Peyer's patch (tissue), 4 donors: ENCODE data around the gene AGPS.

Source experiments
- CTCF ChIP-seq, 6 experiments: fragments of 450-650 bp in 4 of 6; fragments of 200-600 bp in 2 of 6; sonication (generic) in 1 of 6; IDR thresholded peaks; one replicate each; pipeline ENCODE4 v1.5.1; 2017 to 2019; ENCODE audit warnings: antibody characterized with exemption in 6 of 6, mild to moderate bottlenecking in 3 of 6, moderate library complexity in 1 of 6
- POLR2A ChIP-seq, 2 donors: fragments of 450-650 bp; IDR thresholded peaks; one replicate each; pipeline ENCODE4 v1.5.1; 2017; ENCODE audit warnings: antibody characterized with exemption in 2 of 2, mild to moderate bottlenecking in 2 of 2, moderate library complexity in 2 of 2

GRCh38 chr2:177559638-177560037 lies 167.1 kb downstream of the AGPS start:
- TF ChIP-seq CTCF (IDR thresholded peaks at IDR 0.05) (no peak), POLR2A (IDR thresholded peaks at IDR 0.05) (no peak)
